ENCODE results near the gene MPZL1. TPM values are rescaled to one million over a fixed set of nuclear protein-coding genes. Genes with fewer than 3 reads are reported as not detected.

MPZL1 gene
- total and polyA plus RNA-seq, 8 donors, result 6.3 to 46.6 (median 19.2) TPM

DNA sequence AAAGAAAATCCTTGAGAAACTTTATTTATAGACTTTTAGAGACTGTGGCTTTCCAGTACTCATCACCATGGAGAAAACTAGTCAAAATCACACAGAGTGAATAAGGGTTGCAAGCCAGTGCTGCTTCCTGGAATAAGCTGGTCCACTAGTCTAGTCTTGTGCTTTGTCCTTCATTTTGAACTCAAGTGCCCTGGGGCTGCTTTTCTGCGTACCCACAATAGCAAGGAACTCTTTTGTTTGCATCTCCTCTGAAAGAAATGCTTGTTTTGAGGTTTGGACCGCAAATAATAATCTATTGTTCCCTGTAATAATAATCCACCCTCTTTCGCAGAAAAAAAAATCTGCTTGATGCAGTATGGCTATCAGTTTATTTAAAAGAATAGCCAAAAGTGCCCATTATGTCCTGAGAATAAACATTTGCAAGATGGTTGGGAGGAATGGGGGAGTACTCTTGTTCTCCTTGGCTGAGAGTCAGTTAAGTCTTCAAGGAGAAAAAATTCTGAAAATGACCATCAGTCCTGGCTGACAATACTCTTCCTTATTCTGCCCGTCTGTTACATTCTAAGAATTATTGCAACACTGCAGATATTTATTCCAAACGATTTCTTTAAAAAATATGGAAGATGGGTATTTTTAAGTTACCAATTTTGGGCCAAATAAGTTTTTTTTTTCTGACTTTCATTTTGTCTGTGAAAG lies 41.9 kb downstream of the MPZL1 start:
- Histone ChIP-seq H3K27ac (no peak overlapping the region), H3K27me3 (no peaks in the 10 kb centered on the region), H3K9me3 (no peaks in the 10 kb centered on the region), H3K4me3 (no peak overlapping the region), H3K4me1 (no peaks in the 10 kb centered on the region), H3K36me3 (no peaks in the 10 kb centered on the region)
- FAIRE-seq (no peak), DNase-seq (no peak), ATAC-seq (no peak)
- intact Hi-C loops (cut with DNase I), result no loop called here
- WGBS, 2 donors, result 76 to 81% methylated on average over 5 of the region's 5 CpGs
- no peak for TF ChIP-seq CTCF (IDR thresholded peaks at IDR 0.05)

DNA sequence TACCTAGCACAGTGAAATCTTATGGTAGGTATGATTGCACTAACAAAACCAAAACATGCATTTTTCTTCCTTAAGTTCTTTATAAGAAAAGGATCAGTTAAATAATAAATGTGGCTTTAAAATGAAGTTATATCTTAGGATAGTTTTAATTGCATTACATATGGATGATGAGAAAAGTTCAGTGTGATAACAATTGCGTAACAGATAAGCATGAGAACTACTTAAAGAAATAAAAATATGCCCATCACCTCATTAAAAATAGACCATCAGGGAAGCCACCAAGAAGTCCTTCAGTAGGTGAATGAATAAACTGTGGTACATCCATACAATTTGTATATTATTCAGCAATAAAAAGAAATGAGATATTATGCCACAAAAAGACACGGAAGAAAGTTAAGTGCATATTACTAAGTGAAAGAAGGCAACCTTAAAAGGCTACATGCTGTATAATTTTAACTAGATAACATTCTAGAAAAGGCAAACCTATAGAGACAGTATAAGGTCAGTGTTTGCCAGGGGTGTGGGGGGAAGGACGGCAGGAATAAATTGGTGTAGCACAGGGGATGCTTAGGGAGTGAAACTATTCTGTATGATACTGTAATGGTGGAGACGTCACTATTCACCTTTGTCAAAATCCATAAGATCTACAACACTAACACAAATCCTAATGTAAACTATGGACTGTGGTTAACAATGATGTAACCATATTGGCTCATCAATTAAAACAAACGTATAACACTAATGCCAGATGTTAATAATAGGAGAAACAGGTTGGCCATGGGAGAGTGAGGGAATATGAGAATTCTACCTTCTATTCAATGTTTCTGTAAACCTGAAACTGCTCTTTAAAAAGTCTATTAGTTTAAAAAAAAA lies 42.9 kb downstream of the MPZL1 start:
- no peaks in the 10 kb centered on the region for H3K4me1 ChIP-seq
- TF ChIP-seq CTCF (IDR thresholded peaks at IDR 0.05), result no peak
- DNase-seq (no peak), FAIRE-seq (no peak), ATAC-seq (no peak)
- no peaks in the 10 kb centered on the region for H3K9me3 ChIP-seq
- 89 to 97% methylated on average over 5 of the region's 5 CpGs for WGBS, 2 donors
- no peak overlapping the region for H3K4me3 ChIP-seq
- intact Hi-C loops (cut with DNase I), result no loop called here
- H3K36me3 ChIP-seq, result no peaks in the 10 kb centered on the region
- H3K27ac ChIP-seq, result no peak overlapping the region
- H3K27me3 ChIP-seq, result no peaks in the 10 kb centered on the region

- Histone ChIP-seq H3K9me3 (no peaks in the 10 kb centered on the region), H3K36me3 (no peaks in the 10 kb centered on the region), H3K4me3 (no peak overlapping the region), H3K27me3 (no peaks in the 10 kb centered on the region), H3K27ac (no peak overlapping the region), H3K4me1 (no peaks in the 10 kb centered on the region)
- WGBS, 2 donors, result 89 to 92% methylated on average over 6 of the region's 6 CpGs
- intact Hi-C loops (cut with DNase I), result no loop called here
- TF ChIP-seq CTCF (IDR thresholded peaks at IDR 0.05), result no peak
- FAIRE-seq (no peak), ATAC-seq (no peak), DNase-seq (no peak)
These were observed 43.7 kb downstream of the MPZL1 start for GRCh38 chr1:167765496-167765895.

DNA sequence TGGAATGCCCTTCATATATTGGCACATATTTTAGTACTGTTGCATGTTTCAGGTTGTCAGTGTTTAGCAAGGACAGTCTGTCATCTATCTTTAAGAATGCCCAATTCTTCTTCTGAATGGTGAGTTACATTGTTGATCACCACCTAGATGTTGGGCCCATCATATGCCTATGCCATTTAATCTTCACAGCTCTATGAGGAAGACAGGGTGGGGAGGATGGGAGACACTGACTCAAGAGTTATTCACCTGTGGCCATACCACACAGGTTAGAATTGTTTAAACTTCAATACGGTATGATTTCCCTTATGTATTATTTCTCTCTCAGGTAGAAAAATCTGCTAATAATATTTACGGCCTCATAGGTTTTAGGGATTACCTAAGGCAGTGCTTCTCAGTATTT lies 44.8 kb downstream of the MPZL1 start:
- H3K4me3 ChIP-seq, result no peak overlapping the region
- WGBS, 2 donors, result 92 to 99% methylated on average over 2 of the region's 2 CpGs
- H3K27ac ChIP-seq, result no peak overlapping the region
- H3K36me3 ChIP-seq, result no peaks in the 10 kb centered on the region
- H3K9me3 ChIP-seq, result no peaks in the 10 kb centered on the region
- DNase-seq (no peak), FAIRE-seq (no peak), ATAC-seq (no peak)
- no peaks in the 10 kb centered on the region for H3K27me3 ChIP-seq
- H3K4me1 ChIP-seq, result no peaks in the 10 kb centered on the region
- TF ChIP-seq CTCF (IDR thresholded peaks at IDR 0.05), result no peak
- intact Hi-C loops (cut with DNase I), result no loop called here

DNA sequence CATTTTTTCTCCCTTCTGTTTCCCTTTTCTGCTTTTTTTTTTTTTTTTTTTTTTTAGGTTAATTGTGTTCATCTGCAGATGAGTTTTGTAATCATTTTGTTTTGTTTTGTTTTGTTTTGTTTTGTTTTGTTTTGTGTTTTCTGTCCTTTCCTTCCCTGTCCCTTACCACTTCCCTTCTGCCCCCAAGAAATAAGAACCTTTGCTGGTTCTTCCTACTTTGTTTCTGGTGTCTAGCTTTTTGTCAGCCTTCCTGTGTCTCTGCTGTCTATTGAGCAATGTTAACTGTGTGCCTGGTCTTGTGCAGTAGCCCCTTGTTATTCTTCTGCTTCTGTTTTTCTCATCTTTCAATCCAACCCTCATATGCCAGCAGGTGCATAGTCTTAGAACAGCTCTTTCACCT lies 46.0 kb downstream of the MPZL1 start:
- peak in 1 of 4 donors; percentile 33 for ATAC-seq
- DNase-seq, result no peak
- H3K9me3 ChIP-seq, result no peaks in the 10 kb centered on the region
- TF ChIP-seq CTCF (IDR thresholded peaks at IDR 0.05), result no peak
- H3K36me3 ChIP-seq, result no peaks in the 10 kb centered on the region
- no peak for FAIRE-seq
- intact Hi-C loops (cut with DNase I), result no loop called here
- no peaks in the 10 kb centered on the region for H3K4me1 ChIP-seq
- H3K4me3 ChIP-seq, result no peak overlapping the region
- H3K27ac ChIP-seq, result no peak overlapping the region
- H3K27me3 ChIP-seq, result no peaks in the 10 kb centered on the region

All from pancreas (tissue), 10 donors.